ENCODE measurements around the gene GPHN. TPM values are rescaled to one million over a fixed set of nuclear protein-coding genes. Genes with fewer than 3 reads are reported as not detected.

GPHN gene
- total and polyA plus RNA-seq, 2 of the 8 experiments (the other 6 are each of a cell fraction or from before 2014, with no cell fraction given): 6.0 to 16.0 TPM

DNA sequence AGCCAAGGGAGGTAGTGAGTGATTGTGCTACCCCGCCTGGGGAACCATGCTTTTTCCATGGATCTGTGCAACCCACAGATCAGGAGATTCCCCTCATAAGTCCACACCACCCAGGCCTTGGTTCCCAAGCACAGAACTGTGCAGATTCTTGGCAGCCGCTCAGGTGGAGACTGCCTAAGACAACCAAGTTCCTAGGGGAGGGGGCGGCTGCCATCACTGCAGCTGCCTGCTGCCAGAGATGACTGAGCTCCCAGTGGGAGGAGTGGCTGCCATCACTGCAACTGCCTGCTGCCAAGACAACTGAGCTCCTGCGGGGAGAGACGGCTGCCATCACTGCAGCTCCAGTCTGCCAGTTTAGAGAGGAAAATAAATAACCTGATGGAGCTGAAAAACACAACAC, 542.9 kb downstream of the GPHN start:
- no peak overlapping the region for H3K14ac ChIP-seq (ENCODE audit: insufficient read length)
- no peak overlapping the region for H3K4ac ChIP-seq (replicated peaks; ENCODE audit: insufficient read length, low read depth, low read length)
- H2AK5ac ChIP-seq (ENCODE audit: low read depth, low read length): no peak overlapping the region
- H2BK12ac ChIP-seq (ENCODE audit: low read depth, low read length): no peak overlapping the region
- H4K5ac ChIP-seq (ENCODE audit: insufficient read length, low read depth, low read length): no peak overlapping the region
- H3K4me3 ChIP-seq (ENCODE audit: extremely low read depth in 1 of 4, insufficient read depth in 2 of 4, low read depth in 3 of 4, low read length in 4 of 4): no peak overlapping the region
- H2AFZ ChIP-seq (ENCODE audit: low read length): no peak overlapping the region
- DNase-seq (ENCODE audit: low read depth in 1 of 2, low spot score in 2 of 2) (no peak), FAIRE-seq (no peak)
- no peak overlapping the region for H3K27ac ChIP-seq (ENCODE audit: low read depth, low read length)
- no peak overlapping the region for H3K9ac ChIP-seq (replicated peaks in 1 of 4; ENCODE audit: extremely low read depth in 1 of 4, low read depth in 3 of 4, low read length in 3 of 4)
- H3K56ac ChIP-seq (replicated peaks; ENCODE audit: insufficient read length, low read depth, low read length): no peak overlapping the region
- no peaks in the 10 kb centered on the region for H3K23me2 ChIP-seq (ENCODE audit: low read depth, low read length)
- no peaks in the 10 kb centered on the region for H4K20me1 ChIP-seq (replicated peaks in 1 of 2; ENCODE audit: control insufficient read depth in 1 of 2, insufficient read depth in 2 of 2, low read length in 2 of 2)
- CTCF ChIA-PET (ENCODE audit: partially characterized antibody): interaction anchor here (0.6 kb wide), 1 partner anchor 42 kb away, joined by 3 read pairs; no protein-coding TSS in a partner anchor
- no peaks in the 10 kb centered on the region for H3K27me3 ChIP-seq (replicated peaks in 1 of 4; ENCODE audit: control insufficient read depth in 3 of 4, extremely low read depth in 1 of 4, insufficient read depth in 3 of 4, low read length in 3 of 4)
- H4K91ac ChIP-seq (replicated peaks; ENCODE audit: insufficient read length, low read length): no peak overlapping the region
- no peak overlapping the region for H2BK20ac ChIP-seq (ENCODE audit: low read length)
- no peak overlapping the region for H3K4me2 ChIP-seq (ENCODE audit: insufficient read depth in 1 of 2, low read depth in 2 of 2, low read length in 2 of 2)
- no peak overlapping the region for H4K8ac ChIP-seq (ENCODE audit: extremely low read depth, insufficient read depth, low read length)
- H3K79me2 ChIP-seq (ENCODE audit: control insufficient read depth in 1 of 2, insufficient read depth in 2 of 2, low read length in 2 of 2): no peaks in the 10 kb centered on the region
- H2BK120ac ChIP-seq (replicated peaks; ENCODE audit: low read depth, low read length): no peak overlapping the region
- H3K36me3 ChIP-seq (ENCODE audit: control insufficient read depth in 2 of 4, insufficient read depth in 4 of 4, low read length in 3 of 4): no peaks in the 10 kb centered on the region
- no peak overlapping the region for H3K18ac ChIP-seq (ENCODE audit: extremely low read depth, low read length)
- H3K9me3 ChIP-seq (ENCODE audit: insufficient read depth in 2 of 2, low read depth in 1 of 2, low read length in 1 of 2): peaks cover 0 to 8% of the 10 kb centered on the region in 2 experiments; a peak in 2 of 4 replicates
- no peak overlapping the region for H3K23ac ChIP-seq (ENCODE audit: insufficient read length)
- H3K79me1 ChIP-seq (ENCODE audit: low read depth, low read length): no peaks in the 10 kb centered on the region
- no peak overlapping the region for H2BK5ac ChIP-seq (ENCODE audit: low read depth, low read length)
- 94% methylated on average over 5 of the region's 5 CpGs; no CpG with 5 or more reads in 1 of the 2 experiments for WGBS, 2 experiments (ENCODE audit: extremely low coverage in 1 of 2, insufficient coverage in 1 of 2, insufficient read length in 1 of 2, insufficient replicate concordance in 2 of 2, low coverage in 1 of 2, low lambda C conversion rate in 2 of 2, missing lambda C conversion rate in 1 of 2)
- no peak overlapping the region for H2BK15ac ChIP-seq (ENCODE audit: low read length)
- POLR2A ChIA-PET (ENCODE audit: partially characterized antibody): no interaction called here
- no peaks in the 10 kb centered on the region for H3K4me1 ChIP-seq (replicated peaks in 1 of 4; ENCODE audit: control insufficient read depth in 3 of 4, insufficient read depth in 4 of 4, low read length in 3 of 4)
- TF ChIP-seq FOSL1 (IDR thresholded peaks at IDR 0.05; ENCODE audit: insufficient read depth, low read depth, low read length) (no peak), TAF1 (IDR thresholded peaks at IDR 0.05; ENCODE audit: low read depth, low read length) (no peak), RBBP5 (IDR thresholded peaks at IDR 0.05; ENCODE audit: borderline replicate concordance, low read depth, low read length) (no peak), CBX8 (IDR thresholded peaks at IDR 0.05; ENCODE audit: borderline replicate concordance, low read depth, low read length) (no peak), HDAC2 (IDR thresholded peaks at IDR 0.05; ENCODE audit: borderline replicate concordance in 1 of 2, low read depth in 2 of 2, low read length in 2 of 2) (no peak), JUND (IDR thresholded peaks at IDR 0.05; ENCODE audit: low read length) (no peak), GTF2F1 (IDR thresholded peaks at IDR 0.05; ENCODE audit: borderline replicate concordance, low read depth, low read length) (no peak), CTBP2 (IDR thresholded peaks at IDR 0.05; ENCODE audit: borderline replicate concordance, insufficient read depth, insufficient read length, low read length) (no peak), ASH2L (IDR thresholded peaks at IDR 0.05; ENCODE audit: low read length) (no peak)
- TF ChIP-seq, protein P1, sequence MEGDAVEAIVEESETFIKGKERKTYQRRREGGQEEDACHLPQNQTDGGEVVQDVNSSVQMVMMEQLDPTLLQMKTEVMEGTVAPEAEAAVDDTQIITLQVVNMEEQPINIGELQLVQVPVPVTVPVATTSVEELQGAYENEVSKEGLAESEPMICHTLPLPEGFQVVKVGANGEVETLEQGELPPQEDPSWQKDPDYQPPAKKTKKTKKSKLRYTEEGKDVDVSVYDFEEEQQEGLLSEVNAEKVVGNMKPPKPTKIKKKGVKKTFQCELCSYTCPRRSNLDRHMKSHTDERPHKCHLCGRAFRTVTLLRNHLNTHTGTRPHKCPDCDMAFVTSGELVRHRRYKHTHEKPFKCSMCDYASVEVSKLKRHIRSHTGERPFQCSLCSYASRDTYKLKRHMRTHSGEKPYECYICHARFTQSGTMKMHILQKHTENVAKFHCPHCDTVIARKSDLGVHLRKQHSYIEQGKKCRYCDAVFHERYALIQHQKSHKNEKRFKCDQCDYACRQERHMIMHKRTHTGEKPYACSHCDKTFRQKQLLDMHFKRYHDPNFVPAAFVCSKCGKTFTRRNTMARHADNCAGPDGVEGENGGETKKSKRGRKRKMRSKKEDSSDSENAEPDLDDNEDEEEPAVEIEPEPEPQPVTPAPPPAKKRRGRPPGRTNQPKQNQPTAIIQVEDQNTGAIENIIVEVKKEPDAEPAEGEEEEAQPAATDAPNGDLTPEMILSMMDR (IDR thresholded peaks at IDR 0.05; ENCODE audit: control extremely low read depth in 1 of 3, insufficient read depth in 1 of 3, low read depth in 1 of 3, low read length in 3 of 3): no peak

Measured in H1 (cell line).